Measurements from ENCODE around the gene SRRM2. TPM values are rescaled to one million over a fixed set of nuclear protein-coding genes. Genes with fewer than 3 reads are reported as not detected.
"Not testable (repeated sequence)": the region's sequence is repeated elsewhere in the genome, so short reads cannot be mapped to it uniquely, and the experiment has no call there.

Gene SRRM2
- total and polyA plus RNA-seq, 4 donors, result 316 to 589 (median 447) TPM

DNA sequence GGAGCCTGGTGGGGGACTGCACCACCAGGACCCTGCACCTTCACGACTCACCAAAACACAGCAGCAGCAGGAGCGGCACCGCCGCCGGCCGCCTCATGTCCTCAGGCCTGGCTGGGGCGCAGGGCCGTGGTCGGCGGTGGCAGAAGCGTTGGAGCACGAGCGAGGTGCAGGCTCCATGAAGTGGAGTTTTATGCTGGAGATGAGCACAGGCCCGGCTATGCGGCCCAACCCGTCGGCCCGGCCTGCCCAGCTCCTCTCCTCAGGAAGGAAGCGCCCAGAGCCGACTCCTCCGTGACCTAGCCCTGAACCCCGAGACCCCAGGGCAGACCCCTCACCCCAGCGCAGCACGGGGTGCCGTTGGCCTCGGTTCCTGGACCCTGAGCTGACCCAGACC, 32.4 kb upstream of the SRRM2 start, which contains the start of gene PRSS27:
TSS of gene PRSS27 (minus strand) at position 161 of the 394 bp plus-strand sequence. CDS start at position 97, 64 bp downstream.
- TF ChIP-seq, protein P1, sequence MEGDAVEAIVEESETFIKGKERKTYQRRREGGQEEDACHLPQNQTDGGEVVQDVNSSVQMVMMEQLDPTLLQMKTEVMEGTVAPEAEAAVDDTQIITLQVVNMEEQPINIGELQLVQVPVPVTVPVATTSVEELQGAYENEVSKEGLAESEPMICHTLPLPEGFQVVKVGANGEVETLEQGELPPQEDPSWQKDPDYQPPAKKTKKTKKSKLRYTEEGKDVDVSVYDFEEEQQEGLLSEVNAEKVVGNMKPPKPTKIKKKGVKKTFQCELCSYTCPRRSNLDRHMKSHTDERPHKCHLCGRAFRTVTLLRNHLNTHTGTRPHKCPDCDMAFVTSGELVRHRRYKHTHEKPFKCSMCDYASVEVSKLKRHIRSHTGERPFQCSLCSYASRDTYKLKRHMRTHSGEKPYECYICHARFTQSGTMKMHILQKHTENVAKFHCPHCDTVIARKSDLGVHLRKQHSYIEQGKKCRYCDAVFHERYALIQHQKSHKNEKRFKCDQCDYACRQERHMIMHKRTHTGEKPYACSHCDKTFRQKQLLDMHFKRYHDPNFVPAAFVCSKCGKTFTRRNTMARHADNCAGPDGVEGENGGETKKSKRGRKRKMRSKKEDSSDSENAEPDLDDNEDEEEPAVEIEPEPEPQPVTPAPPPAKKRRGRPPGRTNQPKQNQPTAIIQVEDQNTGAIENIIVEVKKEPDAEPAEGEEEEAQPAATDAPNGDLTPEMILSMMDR (IDR thresholded peaks at IDR 0.05; ENCODE audit: control extremely low read depth, extremely low read depth), result no peak
- Histone ChIP-seq H3K4me3 (peak within 1 kb of the TSS; percentile 44), H3K36me3 (ENCODE audit: control insufficient read depth in 4 of 4, insufficient read depth in 4 of 4, low read length in 4 of 4) (no peaks in the 10 kb centered on the region), H3K4me1 (ENCODE audit: control insufficient read depth in 5 of 5, insufficient read depth in 5 of 5, low read length in 5 of 5) (peaks cover 0 to 11% (median 3%) of the 10 kb centered on the region in 5 donors), H3K9ac (ENCODE audit: insufficient read depth in 1 of 2, low read length in 2 of 2) (no peak within 1 kb of the TSS), H3K9me3 (ENCODE audit: control insufficient read depth in 4 of 4, insufficient read depth in 3 of 4, low read length in 3 of 4) (no peaks in the 10 kb centered on the region), H3K27ac (ENCODE audit: low read depth in 1 of 2, low read length in 1 of 2) (peak within 1 kb of the TSS; percentile 55 to 82), H3K27me3 (ENCODE audit: control insufficient read depth in 3 of 3, insufficient read depth in 3 of 3, low read length in 2 of 3) (no peaks in the 10 kb centered on the region)
- DNase-seq, result no peak
- 82 to 91% methylated on average over 26 of the region's 26 CpGs for WGBS, 2 donors
- ATAC-seq (ENCODE audit: insufficient read depth, low FRiP score), result no peak

DNA sequence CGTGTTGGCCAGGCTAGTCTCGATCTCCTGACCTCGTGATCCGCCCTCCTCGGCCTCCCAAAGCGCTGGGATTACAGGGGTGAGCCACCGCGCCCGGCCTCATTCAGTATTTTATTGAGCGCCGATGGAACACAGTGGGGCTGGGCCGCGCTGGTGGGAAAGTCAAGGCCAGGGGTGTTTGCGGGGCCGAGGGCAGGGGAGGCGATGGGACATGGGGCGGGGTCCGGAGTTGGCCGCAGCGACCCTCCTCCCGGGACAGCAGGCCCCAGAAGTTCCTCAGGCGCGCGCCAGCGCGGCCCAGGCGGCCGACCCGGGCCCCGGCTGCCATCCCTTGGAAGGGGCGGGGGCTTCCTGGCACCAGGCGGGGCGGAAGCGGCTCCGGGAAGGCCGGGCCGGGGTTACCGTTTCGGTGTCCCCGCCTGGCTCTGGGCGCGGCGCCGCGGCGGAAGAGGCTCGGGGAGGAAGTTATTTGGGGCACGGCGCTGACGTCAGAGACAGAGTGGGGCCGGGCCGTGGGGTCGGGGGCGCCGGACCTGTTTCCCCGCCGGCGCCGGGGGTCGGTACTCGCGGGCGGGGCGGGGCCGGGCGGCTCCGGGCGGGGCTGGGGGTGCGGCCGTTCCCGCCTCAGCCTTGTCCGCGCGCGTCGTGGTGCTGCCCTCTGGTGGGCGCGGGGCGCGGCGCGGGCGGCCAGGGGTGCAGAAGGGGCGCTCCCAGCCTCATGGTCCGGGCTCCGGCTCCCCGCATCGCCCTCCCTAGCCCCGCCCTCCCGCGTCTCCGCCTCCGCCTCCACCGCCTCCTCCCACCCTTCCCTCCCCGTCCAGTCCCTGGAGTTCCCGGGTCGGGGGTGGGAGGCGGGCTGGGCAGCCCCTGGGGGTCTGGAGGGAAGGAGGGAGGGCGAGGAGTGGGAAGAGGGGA, 31.5 kb upstream of the SRRM2 start:
- Histone ChIP-seq H3K9ac (ENCODE audit: insufficient read depth in 1 of 2, low read length in 2 of 2) (no peak overlapping the region), H3K36me3 (ENCODE audit: control insufficient read depth in 4 of 4, insufficient read depth in 4 of 4, low read length in 4 of 4) (no peaks in the 10 kb centered on the region), H3K9me3 (ENCODE audit: control insufficient read depth in 4 of 4, insufficient read depth in 3 of 4, low read length in 3 of 4) (no peaks in the 10 kb centered on the region), H3K27me3 (ENCODE audit: control insufficient read depth in 3 of 3, insufficient read depth in 3 of 3, low read length in 2 of 3) (no peaks in the 10 kb centered on the region), H3K4me3 (peak overlapping the region; percentile 44), H3K27ac (ENCODE audit: low read depth in 1 of 2, low read length in 1 of 2) (peak overlapping the region; percentile 55 to 82), H3K4me1 (ENCODE audit: control insufficient read depth in 5 of 5, insufficient read depth in 5 of 5, low read length in 5 of 5) (peaks cover 0 to 11% (median under 1%) of the 10 kb centered on the region in 5 donors)
- TF ChIP-seq, protein P1 (IDR thresholded peaks at IDR 0.05; ENCODE audit: control extremely low read depth, extremely low read depth), result peak; percentile 52
- DNase-seq (peak; percentile 84 to 91 (median 87)), ATAC-seq (ENCODE audit: insufficient read depth, low FRiP score) (peak; percentile 93)
- WGBS, 2 donors, result 1 to 4% methylated on average over 40 to 99 of the region's 99 CpGs

DNA sequence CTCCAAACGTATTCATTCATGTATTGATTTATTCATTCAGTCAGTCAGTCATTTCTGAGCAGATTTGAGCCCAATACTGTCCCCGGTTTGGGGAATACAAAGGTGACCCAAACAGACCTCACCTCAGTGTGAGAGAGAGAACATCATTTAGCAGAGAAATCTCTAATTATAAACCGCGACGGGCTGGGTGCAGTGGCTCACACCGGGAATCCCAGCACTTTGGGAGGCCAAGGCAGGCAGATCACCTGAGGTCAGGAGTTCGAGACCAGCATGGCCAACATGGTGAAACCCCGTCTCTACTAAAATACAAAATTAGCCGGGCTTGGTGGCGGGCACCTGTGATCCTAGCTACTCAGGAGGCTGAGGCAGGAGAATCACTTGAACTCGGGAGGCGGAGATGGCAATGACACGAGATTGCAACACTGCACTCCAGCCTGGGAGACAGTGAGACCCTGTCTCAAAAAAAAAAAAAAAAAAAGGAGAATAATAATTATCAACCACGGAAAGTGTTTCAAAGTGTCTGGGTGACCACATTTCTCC, 30.7 kb upstream of the SRRM2 start:
- 31 to 39% methylated on average over 14 of the region's 14 CpGs for whole genome bisulfite sequencing, 2 donors
- not testable (repeated sequence) for H3K27me3 ChIP-seq (ENCODE audit: control insufficient read depth in 3 of 3, insufficient read depth in 3 of 3, low read length in 2 of 3); H3K36me3 ChIP-seq (ENCODE audit: control insufficient read depth in 4 of 4, insufficient read depth in 4 of 4, low read length in 4 of 4); ATAC-seq (ENCODE audit: insufficient read depth, low FRiP score); H3K27ac ChIP-seq (ENCODE audit: low read depth in 1 of 2, low read length in 1 of 2); H3K9ac ChIP-seq (ENCODE audit: insufficient read depth in 1 of 2, low read length in 2 of 2); H3K9me3 ChIP-seq (ENCODE audit: control insufficient read depth in 4 of 4, insufficient read depth in 3 of 4, low read length in 3 of 4); H3K4me3 ChIP-seq; DNase-seq
- peaks cover 0 to 11% (median 0%) of the 10 kb centered on the region in 5 donors for H3K4me1 ChIP-seq (ENCODE audit: control insufficient read depth in 5 of 5, insufficient read depth in 5 of 5, low read length in 5 of 5)

DNA sequence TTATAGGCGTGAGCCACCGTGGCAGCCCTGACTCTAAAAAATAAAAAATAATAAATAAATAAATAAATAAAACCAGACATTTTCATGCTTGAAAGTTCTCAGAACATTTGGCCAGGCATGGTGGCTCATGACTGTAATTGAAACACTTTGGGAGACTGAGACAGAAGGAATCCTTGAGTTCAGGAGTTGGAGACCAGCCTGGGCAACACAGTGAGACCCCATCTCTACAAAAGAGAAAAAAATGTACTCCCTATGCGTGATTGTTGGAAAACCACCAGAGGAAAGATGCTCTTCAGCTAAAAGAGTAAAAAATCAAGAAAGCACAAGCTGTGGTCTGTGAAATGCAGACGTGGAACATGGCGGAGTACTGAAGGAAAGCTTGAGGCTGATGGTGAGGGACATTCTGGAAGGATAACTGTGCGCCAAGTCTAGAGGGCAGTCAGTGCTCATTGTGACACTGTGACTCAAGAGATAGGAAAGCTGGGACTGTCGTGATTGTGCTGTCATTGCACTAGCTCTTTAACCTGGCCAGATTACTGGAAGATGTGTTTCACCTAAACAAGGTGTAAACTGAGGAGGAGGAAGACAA, 28.3 kb upstream of the SRRM2 start:
- H3K36me3 ChIP-seq (ENCODE audit: control insufficient read depth in 4 of 4, insufficient read depth in 4 of 4, low read length in 4 of 4), result no peaks in the 10 kb centered on the region
- H3K4me1 ChIP-seq (ENCODE audit: control insufficient read depth in 5 of 5, insufficient read depth in 5 of 5, low read length in 5 of 5), result peaks cover 0 to 8% (median 0%) of the 10 kb centered on the region in 5 donors
- DNase-seq (no peak), ATAC-seq (ENCODE audit: insufficient read depth, low FRiP score) (no peak)
- H3K4me3 ChIP-seq, result no peak overlapping the region
- WGBS, 2 donors, result 79 to 85% methylated on average over 7 of the region's 7 CpGs
- H3K9me3 ChIP-seq (ENCODE audit: control insufficient read depth in 4 of 4, insufficient read depth in 3 of 4, low read length in 3 of 4), result no peaks in the 10 kb centered on the region
- TF ChIP-seq, protein P1 (IDR thresholded peaks at IDR 0.05; ENCODE audit: control extremely low read depth, extremely low read depth), result no peak
- no peaks in the 10 kb centered on the region for H3K27me3 ChIP-seq (ENCODE audit: control insufficient read depth in 3 of 3, insufficient read depth in 3 of 3, low read length in 2 of 3)
- no peak overlapping the region for H3K27ac ChIP-seq (ENCODE audit: low read depth in 1 of 2, low read length in 1 of 2)
- no peak overlapping the region for H3K9ac ChIP-seq (ENCODE audit: insufficient read depth in 1 of 2, low read length in 2 of 2)
